ENCODE data around the gene VRK1. TPM values are rescaled to one million over a fixed set of nuclear protein-coding genes. Genes with fewer than 3 reads are reported as not detected.

The VRK1 gene
- total and polyA plus RNA-seq, 8 donors: 1.2 to 45.7 (median 10.6) TPM; not detected in 1

DNA sequence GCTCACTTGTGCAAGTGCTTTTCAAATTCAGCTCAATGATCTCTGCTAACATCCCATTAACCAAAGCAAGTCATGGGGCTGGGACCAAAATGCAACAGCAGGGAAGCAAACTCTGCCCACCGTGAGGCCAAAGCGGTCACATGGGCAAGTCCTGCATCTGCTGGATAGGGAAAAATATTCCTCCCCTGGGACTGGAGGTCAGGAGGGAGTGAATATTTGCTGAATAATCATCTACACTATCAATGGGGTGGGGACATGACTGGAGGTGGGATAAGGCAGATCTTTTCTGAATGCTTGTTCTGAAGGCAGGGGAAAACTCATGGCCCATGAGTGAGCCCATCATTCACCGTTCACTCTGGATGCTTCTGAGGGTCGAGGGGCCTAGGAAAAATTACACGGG lies 45.1 kb upstream of the VRK1 start:
- no peaks in the 10 kb centered on the region for H3K9me3 ChIP-seq
- no peak overlapping the region for H3K27ac ChIP-seq
- H3K4me3 ChIP-seq: no peak overlapping the region
- intact Hi-C loops (cut with DNase I; ENCODE audit: low total_unique reads): no loop called here
- no peaks in the 10 kb centered on the region for H3K4me1 ChIP-seq
- WGBS, 5 donors: 76 to 79% (median 78%) methylated on average over 5 of the region's 5 CpGs
- TF ChIP-seq POLR2AphosphoS5 (IDR thresholded peaks at IDR 0.05) (no peak), CTCF (IDR thresholded peaks at IDR 0.05) (no peak), POLR2A (IDR thresholded peaks at IDR 0.05) (no peak), EP300 (IDR thresholded peaks at IDR 0.05) (no peak)
- no peaks in the 10 kb centered on the region for H3K36me3 ChIP-seq
- peaks cover 0 to 65% (median 0%) of the 10 kb centered on the region in 3 donors for H3K27me3 ChIP-seq
- no peak for DNase-seq

- no peaks in the 10 kb centered on the region for H3K36me3 ChIP-seq
- intact Hi-C loops (cut with DNase I; ENCODE audit: low total_unique reads): no loop called here
Measured at GRCh38 chr14:96752594-96752993, 44.6 kb upstream of the VRK1 start.

GRCh38 chr14:96754162-96754844 lies 42.9 kb upstream of the VRK1 start:
- 93 to 96% (median 94%) methylated on average over 8 of the region's 8 CpGs for WGBS, 5 donors
- Histone ChIP-seq H3K4me3 (no peak overlapping the region), H3K27ac (no peak overlapping the region), H3K27me3 (peaks cover 0 to 55% (median 4%) of the 10 kb centered on the region in 3 donors), H3K4me1 (no peaks in the 10 kb centered on the region), H3K9me3 (no peaks in the 10 kb centered on the region), H3K36me3 (no peaks in the 10 kb centered on the region)
- intact Hi-C loops (cut with DNase I; ENCODE audit: low total_unique reads): no loop called here
- no peak for DNase-seq
- TF ChIP-seq CTCF (IDR thresholded peaks at IDR 0.05): no peak
- TF ChIP-seq POLR2AphosphoS5 (IDR thresholded peaks at IDR 0.05): no peak
- no peak for TF ChIP-seq EP300 (IDR thresholded peaks at IDR 0.05)
- TF ChIP-seq POLR2A (IDR thresholded peaks at IDR 0.05): no peak

More at GRCh38 chr14:96752594-96752993, 44.6 kb upstream of the VRK1 start:
- Histone ChIP-seq H3K4me1 (no peaks in the 10 kb centered on the region), H3K27me3 (peaks cover 0 to 65% (median 0%) of the 10 kb centered on the region in 3 donors), H3K9me3 (no peaks in the 10 kb centered on the region), H3K27ac (no peak overlapping the region), H3K4me3 (no peak overlapping the region)
- WGBS, 5 donors: 69 to 87% (median 80%) methylated on average over 3 of the region's 3 CpGs
- no peak for DNase-seq
- TF ChIP-seq EP300 (IDR thresholded peaks at IDR 0.05) (no peak), CTCF (IDR thresholded peaks at IDR 0.05) (no peak), POLR2A (IDR thresholded peaks at IDR 0.05) (no peak), POLR2AphosphoS5 (IDR thresholded peaks at IDR 0.05) (no peak)

DNA sequence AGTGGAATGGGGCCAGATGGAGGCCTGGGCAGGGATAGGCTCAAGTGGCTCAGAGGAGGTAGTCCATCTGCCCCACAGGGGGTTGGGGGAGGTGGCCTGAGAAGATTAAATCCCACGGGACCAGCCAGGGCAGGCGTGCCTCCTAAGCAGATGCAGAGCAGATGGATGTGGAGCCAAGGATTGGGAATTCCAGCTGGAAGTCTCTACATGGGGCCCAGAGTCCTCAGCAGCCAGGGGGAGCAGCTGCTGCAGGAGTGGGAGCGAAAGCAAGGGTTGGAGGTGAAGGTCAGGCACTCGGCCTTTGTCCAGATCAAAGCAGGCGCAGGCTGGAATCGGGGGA lies 42.4 kb upstream of the VRK1 start:
- H3K27me3 ChIP-seq: peaks cover 0 to 50% (median 4%) of the 10 kb centered on the region in 3 donors
- no peaks in the 10 kb centered on the region for H3K4me1 ChIP-seq
- intact Hi-C loops (cut with DNase I; ENCODE audit: low total_unique reads): no loop called here
- H3K36me3 ChIP-seq: no peaks in the 10 kb centered on the region
- no peak overlapping the region for H3K27ac ChIP-seq
- no peak for DNase-seq
- WGBS, 5 donors: 53 to 65% (median 60%) methylated on average over 6 of the region's 6 CpGs
- H3K4me3 ChIP-seq: no peak overlapping the region
- TF ChIP-seq POLR2AphosphoS5 (IDR thresholded peaks at IDR 0.05): no peak
- TF ChIP-seq EP300 (IDR thresholded peaks at IDR 0.05): no peak
- no peak for TF ChIP-seq POLR2A (IDR thresholded peaks at IDR 0.05)
- no peak for TF ChIP-seq CTCF (IDR thresholded peaks at IDR 0.05)
- H3K9me3 ChIP-seq: no peaks in the 10 kb centered on the region

Data from stomach (tissue), 9 donors.